ENCODE data around the gene TRAPPC14.

TRAPPC14 gene

DNA sequence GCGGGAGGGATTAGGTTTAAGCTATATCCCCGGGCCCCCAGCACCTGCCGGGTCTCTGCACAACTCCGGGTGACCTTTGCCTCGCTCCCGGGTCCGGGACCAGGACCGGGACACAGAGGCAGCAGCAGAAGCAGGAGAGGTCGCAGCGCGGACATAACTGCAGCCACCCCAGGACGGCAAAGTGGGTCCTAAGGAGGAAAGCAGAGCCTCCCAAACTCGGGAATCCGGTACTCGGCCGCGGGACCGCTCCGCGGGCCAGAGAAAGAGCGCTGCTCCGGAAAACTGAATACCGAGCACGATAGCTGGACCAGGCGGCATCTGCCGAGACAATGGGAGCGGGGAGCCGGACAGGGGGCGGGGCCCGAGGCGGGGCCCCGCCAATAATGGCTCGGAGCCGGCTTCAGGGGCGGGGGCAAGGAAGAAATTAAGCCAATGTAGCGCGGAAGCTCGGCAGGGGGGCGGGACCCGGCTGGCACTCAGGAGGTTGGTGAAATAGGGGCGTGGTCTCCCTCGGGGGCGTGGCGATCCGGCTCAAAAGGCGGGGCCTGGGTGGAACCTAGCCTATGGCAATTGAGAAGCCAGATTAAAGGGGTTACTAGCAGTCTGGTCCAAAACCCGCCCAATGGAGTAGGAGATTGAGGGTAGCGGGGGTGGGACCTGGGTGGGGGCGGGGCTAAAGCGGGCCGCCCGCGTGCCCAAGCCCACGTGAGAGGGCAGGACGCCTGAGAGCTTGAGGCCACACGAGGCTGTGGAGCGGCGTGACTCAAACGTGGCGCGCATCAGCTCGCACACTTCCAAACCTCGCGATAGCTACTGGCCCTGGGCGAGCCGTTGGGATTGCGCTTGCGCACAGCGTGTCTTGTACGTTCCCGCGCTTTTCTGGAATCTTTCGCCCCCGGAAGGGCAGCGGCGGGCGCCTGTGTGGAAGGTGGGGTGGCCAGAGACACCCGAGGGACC lies 18.8 kb upstream of the TRAPPC14 start, which contains the start of the genes GPC2 and STAG3:
TSS of gene GPC2 (minus strand) at position 337 of the 957 bp plus-strand sequence. CDS start at position 155, 182 bp downstream.
TSS of gene STAG3 (plus strand) at position 874 of the 957 bp plus-strand sequence. CDS start 2,639 bp downstream, outside the sequence.
- peak; percentile 98 for DNase-seq (ENCODE audit: low spot score)
- TF ChIP-seq, protein P1, sequence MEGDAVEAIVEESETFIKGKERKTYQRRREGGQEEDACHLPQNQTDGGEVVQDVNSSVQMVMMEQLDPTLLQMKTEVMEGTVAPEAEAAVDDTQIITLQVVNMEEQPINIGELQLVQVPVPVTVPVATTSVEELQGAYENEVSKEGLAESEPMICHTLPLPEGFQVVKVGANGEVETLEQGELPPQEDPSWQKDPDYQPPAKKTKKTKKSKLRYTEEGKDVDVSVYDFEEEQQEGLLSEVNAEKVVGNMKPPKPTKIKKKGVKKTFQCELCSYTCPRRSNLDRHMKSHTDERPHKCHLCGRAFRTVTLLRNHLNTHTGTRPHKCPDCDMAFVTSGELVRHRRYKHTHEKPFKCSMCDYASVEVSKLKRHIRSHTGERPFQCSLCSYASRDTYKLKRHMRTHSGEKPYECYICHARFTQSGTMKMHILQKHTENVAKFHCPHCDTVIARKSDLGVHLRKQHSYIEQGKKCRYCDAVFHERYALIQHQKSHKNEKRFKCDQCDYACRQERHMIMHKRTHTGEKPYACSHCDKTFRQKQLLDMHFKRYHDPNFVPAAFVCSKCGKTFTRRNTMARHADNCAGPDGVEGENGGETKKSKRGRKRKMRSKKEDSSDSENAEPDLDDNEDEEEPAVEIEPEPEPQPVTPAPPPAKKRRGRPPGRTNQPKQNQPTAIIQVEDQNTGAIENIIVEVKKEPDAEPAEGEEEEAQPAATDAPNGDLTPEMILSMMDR (IDR thresholded peaks at IDR 0.05; ENCODE audit: borderline replicate concordance, control extremely low read depth, extremely low read depth, insufficient read depth, missing control alignments) = no peak
- in situ Hi-C loops (cut with MboI; ENCODE audit: low sequenced_read_pairs, unreplicated experiment) = no loop called here

DNA sequence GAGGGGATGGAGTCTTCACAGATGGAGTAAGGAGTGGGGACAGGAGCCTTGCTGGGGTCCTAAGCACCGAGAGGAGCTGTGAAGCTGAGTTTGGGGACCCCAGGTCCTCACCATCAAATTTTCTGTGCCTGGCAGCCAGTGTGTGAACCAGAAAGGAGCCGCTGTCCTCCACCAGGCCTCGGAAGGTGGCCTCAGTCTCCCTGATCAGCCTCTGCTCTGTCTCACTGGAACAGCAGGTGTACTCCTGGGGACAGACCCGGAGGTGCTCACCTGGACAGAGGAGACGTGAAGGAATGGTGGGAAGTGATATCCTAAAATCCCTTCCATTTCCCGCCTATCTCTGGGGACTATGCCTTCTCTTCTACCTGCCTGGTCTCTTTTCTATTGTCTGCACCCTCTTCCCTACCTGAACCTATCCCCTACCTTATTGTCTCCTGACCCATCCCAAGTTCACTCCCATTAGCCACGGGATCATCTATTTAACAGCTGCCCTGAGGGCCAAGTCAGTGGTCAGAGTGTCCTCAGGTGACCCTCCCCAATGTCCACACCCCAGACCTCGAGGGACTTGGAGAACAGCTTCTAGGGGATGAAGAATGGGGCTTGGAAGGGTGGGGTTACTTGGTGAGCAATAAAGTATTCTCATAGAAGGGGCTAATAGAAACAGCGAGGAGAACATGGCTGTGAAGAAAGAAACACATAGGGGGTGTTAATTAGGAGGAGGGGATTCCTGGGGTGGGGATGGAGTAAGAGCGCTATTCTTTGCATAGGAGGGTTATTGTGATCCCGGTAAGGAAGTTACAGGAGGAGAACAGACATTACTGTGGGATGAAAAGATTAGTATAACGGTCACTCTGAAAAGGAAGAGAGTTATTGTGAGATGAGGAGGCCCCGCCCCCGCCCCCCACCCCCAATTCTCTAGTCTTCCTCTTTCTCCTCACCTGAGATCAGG lies 17.8 kb upstream of the TRAPPC14 start:
- in situ Hi-C loops (cut with MboI; ENCODE audit: low sequenced_read_pairs, unreplicated experiment) = no loop called here
- DNase-seq (ENCODE audit: low spot score) = no peak
- TF ChIP-seq, protein P1 (IDR thresholded peaks at IDR 0.05; ENCODE audit: borderline replicate concordance, control extremely low read depth, extremely low read depth, insufficient read depth, missing control alignments) = no peak

DNA sequence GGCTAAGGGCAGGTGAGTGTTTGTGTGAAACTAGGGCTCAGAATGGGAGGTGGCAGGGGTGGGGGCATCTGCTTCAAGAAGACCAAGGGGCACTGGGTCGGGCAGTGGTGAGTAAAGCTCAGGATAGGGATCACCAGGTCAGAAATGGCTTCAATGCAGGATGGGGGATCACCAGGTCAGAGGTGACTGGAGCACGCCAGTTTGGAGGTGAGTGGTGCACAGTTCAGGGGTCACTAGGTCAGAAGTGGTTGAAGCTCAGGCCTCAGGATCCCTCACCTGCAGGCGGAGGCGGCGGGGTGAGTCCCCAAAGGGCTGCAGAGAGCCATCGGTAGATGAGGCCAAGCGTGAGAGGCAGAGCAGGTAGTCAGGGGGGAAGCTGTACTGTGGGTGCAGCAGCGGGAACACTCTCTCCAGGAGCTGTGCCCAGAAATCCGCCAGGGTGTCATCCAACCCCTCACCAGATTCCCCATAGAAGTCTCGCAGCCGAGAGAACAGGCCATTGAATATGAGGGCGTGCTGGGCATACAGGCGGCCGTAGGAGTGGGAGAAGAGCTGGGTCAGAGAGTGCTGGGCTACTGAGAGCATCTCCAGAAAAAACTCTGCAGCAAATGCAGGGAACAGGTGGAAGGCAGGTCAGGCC lies 16.9 kb upstream of the TRAPPC14 start:
- in situ Hi-C loops (cut with MboI; ENCODE audit: low sequenced_read_pairs, unreplicated experiment) = no loop called here
- TF ChIP-seq, protein P1 (IDR thresholded peaks at IDR 0.05; ENCODE audit: borderline replicate concordance, control extremely low read depth, extremely low read depth, insufficient read depth, missing control alignments) = no peak

DNA sequence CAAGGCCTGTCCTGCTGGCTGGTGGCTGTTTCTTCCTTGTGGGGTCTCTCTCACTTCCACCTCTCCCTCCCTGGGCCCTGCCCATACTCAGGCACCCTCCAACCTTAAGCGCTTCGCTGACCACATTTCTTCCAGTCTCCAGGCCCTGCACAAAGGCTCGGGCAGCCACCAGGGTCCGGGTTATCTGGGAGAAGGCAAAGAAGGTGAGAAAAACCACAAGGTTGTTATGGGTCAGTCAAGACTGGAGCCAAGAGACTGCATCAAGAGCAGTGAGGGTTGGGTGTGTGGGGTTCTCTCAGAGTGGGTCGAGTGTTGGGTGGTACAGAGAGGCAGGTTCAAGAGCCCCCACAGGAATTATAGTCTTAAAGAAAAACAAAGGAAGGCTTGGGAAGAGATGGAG lies 16.1 kb upstream of the TRAPPC14 start:
- TF ChIP-seq, protein P1 (IDR thresholded peaks at IDR 0.05; ENCODE audit: borderline replicate concordance, control extremely low read depth, extremely low read depth, insufficient read depth, missing control alignments) = no peak
- in situ Hi-C loops (cut with MboI; ENCODE audit: low sequenced_read_pairs, unreplicated experiment) = no loop called here
- no peak for DNase-seq (ENCODE audit: low spot score)

More for the DNA sequence above, 16.9 kb upstream of the TRAPPC14 start:
- no peak for DNase-seq (ENCODE audit: low spot score)

DNA sequence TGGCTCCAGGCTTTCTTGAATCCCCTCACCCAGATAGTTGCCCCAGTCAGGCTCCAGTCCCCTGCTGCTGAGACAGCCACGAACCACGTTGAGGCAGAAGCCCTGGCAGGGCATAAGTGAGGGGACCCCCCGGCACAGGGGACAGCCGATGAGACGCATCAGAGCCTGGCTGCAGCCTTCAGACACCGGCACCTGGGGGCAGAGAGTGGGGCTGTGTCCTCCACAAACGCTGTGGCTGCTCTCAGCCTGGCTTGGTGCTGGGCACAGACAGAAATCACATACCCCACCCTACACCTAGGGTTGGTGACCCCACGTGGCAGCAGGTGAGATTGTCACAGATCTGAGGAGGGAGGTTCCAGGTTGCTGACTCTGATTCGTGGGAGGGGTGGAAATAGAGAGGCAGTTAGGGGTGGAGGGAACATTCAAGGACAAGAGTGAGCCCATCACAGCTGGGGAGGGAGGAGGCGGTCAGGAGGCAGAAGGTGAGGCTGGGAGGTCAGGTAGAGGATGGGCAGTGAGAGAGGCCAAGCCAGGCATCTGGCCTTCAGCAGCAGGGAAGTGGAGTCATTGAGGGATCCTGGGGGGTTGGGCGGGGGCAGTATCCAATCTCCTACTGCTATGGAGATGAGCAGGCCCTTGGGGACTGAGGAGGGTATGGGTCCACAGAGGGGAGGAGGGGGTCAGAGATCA lies 15.4 kb upstream of the TRAPPC14 start:
- in situ Hi-C loops (cut with MboI; ENCODE audit: low sequenced_read_pairs, unreplicated experiment) = no loop called here
- TF ChIP-seq, protein P1 (IDR thresholded peaks at IDR 0.05; ENCODE audit: borderline replicate concordance, control extremely low read depth, extremely low read depth, insufficient read depth, missing control alignments) = no peak
- DNase-seq (ENCODE audit: low spot score) = peak; percentile 18
